NCI-H1048 (cell line): Measurements from ENCODE around the gene TCF3.
A peak's percentile ranks its signal among the peaks of the same experiment; 100 is the strongest.

Experiments used
- DNase-seq: peaks from one replicate; lab custom pipeline; 2025; lab: John Stamatoyannopoulos, UW

Gene TCF3

GRCh38 chr19:1609680-1610474 lies 42.5 kb downstream of the TCF3 start:
- no peak for DNase-seq

- DNase-seq: no peak
These were observed 43.4 kb downstream of the TCF3 start for GRCh38 chr19:1609103-1609396.

GRCh38 chr19:1608359-1609102 lies 43.9 kb downstream of the TCF3 start:
- DNase-seq: no peak

- DNase-seq: no peak
These were observed 46.2 kb downstream of the TCF3 start for GRCh38 chr19:1606138-1606651.

GRCh38 chr19:1605236-1606137 lies 46.9 kb downstream of the TCF3 start, which contains the start of gene UQCR11:
TSS of gene UQCR11 (minus strand) at chr19:1605462. CDS start at chr19:1605409, 53 bp downstream.
- DNase-seq: peak; percentile 85

GRCh38 chr19:1602091-1602707 lies 50.2 kb downstream of the TCF3 start:
- DNase-seq: no peak

GRCh38 chr19:1601613-1602064 lies 50.8 kb downstream of the TCF3 start:
- DNase-seq: no peak

GRCh38 chr19:1599460-1599846 lies 53.0 kb downstream of the TCF3 start:
- DNase-seq: no peak

GRCh38 chr19:1598777-1599459 lies 53.5 kb downstream of the TCF3 start:
- no peak for DNase-seq

GRCh38 chr19:1593501-1593772 lies 59.0 kb downstream of the TCF3 start:
- DNase-seq: no peak

GRCh38 chr19:1592755-1593500 lies 59.5 kb downstream of the TCF3 start, which contains the start of gene MBD3:
TSS of gene MBD3 (minus strand) at chr19:1592865. CDS start at chr19:1592631, 234 bp downstream.
- peak; percentile 81 for DNase-seq

- DNase-seq: peak; percentile 66
These were observed 60.2 kb downstream of the TCF3 start for GRCh38 chr19:1592024-1592754.

GRCh38 chr19:1591421-1592023 lies 60.9 kb downstream of the TCF3 start:
- no peak for DNase-seq

- no peak for DNase-seq
These were observed 61.6 kb downstream of the TCF3 start for GRCh38 chr19:1590641-1591397.

GRCh38 chr19:1587872-1588271 lies 64.5 kb downstream of the TCF3 start:
- DNase-seq: no peak

GRCh38 chr19:1585243-1585580 lies 67.2 kb downstream of the TCF3 start:
- DNase-seq: no peak

GRCh38 chr19:1584500-1585242 lies 67.7 kb downstream of the TCF3 start:
- no peak for DNase-seq

- no peak for DNase-seq
These were observed 70.2 kb downstream of the TCF3 start for GRCh38 chr19:1582201-1582600.
